GM19455 (cell line): ENCODE data around the gene HTT-AS.
A peak's percentile ranks its signal among the peaks of the same experiment; 100 is the strongest.

Source experiments
- ATAC-seq: cut with Tn5 transposase; IDR thresholded peaks from one replicate; pipeline ENCODE4 v1.9.1; 2021; ENCODE audit not compliant: unreplicated experiment

The HTT-AS gene

DNA sequence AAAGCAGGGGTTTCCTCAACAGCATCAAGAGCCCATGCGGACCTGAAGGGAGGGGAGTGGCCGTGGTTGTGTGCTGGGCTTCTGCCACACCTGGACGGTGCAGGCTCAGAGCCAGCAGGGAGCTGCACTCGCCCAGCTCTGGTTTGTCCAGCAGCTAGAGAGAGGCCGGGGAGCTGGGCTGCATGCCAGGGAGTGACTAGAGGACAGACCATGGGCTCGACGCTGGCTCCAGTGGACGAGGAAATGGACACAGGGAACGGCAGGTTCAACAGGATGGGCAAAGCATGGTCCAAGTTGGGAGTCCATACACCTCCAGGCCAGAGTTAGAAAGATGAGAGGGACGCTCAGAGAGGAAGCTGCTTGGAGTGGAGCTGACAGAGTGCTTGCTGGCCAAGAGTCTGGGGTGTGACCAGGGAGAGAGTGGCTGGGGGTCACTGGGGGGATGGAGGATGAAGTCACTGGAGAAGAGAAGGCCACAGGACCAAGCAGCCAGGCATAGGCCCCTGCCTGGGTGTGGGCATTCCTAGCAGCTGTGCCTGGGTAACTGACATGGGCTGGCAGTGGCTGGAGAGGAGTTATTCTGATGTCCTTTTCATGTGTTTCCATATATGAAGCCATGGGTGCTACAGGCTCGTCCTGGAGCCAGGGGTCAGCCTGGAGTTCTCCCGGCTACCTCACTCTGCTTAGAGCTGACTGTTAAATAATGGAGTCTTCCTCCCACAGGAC lies 42.8 kb downstream of the HTT-AS start:
- ATAC-seq: no peak

DNA sequence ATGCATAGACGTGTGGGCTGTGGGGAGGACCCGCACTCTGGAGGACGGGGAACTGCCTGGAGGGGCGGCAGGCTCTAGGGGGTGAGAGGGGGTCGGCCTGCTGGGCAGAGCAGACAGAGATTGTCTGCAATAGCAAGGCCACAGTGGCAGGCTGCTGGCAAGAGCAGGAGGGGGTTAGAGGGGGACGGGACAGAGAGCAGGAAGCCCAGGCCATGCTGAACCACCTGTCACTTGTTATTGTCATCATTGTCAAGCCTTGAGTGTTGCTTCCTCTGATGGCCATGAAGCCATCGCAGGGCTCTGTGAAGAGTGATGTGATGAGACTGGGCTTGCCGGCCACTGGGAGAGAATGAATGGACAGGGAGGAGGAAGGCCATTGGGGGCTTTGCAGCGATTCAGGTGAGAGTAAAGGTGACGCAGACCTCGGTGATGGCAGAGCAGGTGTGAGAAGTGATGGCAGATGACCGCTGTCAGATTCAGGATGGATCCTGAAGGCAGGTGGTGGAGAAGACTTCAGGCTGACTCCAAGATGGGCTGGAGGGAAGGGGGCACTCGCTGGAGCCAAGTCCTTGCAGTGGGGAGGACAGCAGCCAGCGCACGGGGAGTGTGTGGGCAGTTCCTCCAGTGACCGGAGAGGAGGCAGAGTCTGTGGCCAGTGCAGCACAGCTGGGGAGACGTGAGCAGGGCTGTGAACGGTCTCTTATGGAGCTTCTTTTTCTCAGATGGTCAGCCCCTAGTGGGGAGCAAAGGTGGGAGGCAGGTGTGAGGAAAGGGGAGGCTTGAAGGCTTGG lies 43.6 kb downstream of the HTT-AS start:
- ATAC-seq: no peak

DNA sequence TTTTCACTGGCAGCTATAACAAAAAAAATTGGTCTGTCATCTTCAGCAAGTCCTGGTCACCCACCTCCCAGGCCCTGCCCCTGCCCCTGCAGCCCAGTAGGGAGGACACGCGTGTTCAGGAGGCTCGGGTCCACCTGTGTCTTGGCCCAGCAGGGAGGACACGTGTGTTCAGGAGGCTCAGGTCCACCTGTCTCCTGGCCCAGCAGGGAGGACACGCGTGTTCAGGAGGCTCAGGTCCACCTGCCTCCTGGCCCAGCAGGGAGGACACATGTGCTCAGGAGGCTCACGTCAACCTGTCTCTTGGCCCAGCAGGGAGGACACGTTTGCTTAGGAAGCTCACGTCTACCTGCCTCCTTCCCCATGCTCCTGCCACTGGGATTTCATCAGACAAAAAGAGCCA lies 44.9 kb downstream of the HTT-AS start:
- no peak for ATAC-seq

DNA sequence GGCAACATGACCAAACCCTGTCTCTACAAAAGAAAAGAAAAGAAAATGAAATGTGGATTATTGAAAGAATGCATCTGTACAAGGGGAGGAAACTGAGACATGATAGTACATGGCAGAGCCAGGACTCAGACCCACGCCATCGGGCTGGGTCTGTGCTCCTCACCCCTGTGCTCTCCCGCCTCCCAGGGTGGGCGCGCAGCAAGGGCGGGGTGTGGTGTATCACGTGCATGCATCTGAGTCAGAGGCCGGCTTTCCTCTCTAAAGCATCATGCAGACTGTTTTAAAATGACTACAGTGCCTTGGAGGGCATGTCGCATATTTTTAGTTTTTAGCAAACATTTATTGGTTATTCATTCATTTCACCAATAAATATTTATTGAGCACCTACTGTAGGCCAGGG lies 47.8 kb downstream of the HTT-AS start:
- no peak for ATAC-seq

DNA sequence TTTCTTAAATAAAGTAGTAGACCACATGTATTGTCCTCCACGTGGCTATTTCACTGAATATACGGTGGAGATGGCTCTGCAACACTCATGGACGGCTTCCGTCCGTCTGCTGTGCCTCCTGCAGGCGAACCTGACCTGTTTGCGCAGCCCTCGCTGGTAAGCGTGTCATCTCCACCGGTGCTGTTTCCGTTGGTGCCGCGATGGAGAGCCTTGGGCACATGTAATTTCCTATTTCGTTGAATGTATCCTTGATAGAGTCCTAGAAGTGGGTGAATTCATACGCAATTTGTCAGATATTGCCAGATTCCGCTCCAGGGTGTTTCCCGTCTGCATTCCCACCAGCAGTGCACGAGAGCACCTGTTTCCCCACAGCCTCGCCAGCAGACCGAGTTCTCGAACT lies 48.5 kb downstream of the HTT-AS start:
- no peak for ATAC-seq

DNA sequence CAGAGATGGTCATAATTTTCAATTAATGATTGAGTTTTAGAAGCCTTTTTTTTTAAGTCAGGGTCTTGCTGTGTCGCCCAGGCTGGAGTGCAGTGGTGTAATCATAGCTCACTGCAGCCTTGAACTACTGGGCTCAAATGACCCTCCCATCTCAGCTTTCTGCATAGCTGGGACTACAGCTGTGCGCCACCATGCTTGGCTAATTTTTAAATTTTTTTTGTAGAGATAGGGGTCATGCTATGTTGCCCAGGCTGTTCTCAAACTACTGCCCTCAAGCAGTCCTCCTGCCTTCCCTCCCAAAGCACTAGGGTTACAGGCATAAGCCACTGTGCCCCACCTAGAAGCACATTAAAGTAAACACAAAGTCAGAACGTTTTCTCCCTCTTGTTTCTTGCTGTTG lies 51.7 kb downstream of the HTT-AS start:
- no peak for ATAC-seq

DNA sequence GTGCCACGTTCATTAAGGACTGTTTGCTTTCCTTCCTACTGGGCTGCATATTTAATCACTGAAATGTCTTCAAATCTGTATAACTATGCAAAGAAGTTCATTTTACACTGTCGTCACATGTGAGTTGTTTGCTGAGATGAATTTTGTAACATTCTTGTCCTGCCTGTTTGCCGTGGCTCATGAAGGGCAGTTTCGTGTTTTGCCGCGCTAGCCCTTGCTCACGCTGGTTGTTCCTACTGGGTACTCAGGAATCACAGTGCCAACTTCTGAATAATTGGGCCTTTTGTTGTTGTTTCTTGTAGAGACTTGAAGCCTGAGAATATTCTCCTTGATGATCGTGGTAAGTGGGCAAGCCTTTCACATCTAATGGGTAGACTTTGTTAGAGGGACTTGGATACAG lies 52.2 kb downstream of the HTT-AS start:
- no peak for ATAC-seq

DNA sequence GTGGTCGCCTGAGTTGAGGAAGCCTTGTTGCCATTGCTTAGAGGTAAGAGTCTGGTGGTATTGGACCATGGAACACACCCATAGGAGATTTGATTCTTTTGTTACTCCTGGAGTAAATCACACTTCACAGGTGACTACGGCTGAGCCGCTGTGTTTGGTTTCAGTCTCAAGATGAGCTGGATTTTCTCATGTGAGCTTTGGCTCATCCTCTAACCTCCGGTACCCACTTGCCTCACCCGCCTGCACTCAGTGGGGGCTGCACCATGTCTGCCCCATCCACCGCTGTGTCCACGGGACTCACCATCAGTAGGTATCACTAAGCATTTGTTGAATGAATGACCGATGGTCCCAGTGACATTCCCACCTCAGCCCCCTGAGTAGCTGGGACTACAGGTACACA lies 52.7 kb downstream of the HTT-AS start:
- ATAC-seq: no peak

DNA sequence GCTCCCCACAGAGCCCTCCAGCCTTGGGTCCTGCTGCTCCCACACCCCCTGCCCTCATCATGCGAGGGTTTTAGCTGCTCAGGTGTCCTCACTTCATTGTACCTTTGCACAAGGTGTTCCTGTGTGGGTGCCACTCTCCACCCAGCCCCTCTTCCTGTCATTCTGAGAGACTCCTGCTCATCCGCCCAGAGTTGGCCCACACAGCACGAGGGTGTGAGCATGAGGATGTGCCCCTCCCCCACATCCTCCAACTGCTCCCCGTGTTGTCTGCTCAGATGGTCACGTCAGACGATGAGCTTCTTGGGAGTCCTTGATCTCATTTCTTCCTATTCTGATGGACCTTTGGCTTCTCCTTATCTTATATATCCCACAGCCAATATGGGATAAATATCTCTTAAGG lies 53.2 kb downstream of the HTT-AS start:
- ATAC-seq: no peak

DNA sequence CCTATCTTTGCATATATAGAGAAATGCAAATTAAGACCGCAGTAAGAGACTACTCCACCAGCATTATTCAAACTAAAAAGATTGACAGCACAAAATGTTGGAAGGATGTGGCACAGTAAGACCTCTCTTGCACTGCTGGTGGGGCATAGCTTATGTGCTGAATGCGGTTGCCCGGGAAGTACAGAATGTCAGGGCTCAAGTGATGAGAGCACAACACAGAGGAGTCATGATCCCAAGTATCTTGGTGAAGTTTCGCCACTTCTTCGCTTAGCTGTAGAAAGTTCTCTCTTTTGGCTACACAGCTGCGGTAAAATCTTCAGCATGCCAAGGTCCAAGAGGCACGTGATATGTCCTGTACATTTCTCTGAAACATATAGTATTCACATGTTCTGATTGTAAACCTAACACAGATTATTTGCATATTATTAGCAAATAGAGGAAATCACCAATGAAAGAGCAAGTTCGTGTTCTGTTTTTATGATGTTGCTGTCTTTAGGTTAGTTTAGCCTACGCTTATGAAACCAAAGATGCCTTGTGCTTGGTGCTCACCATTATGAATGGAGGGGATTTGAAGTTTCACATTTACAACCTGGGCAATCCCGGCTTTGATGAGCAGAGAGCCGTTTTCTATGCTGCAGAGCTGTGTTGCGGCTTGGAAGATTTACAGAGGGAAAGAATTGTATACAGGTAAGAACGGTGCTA lies 55.0 kb downstream of the HTT-AS start:
- ATAC-seq: no peak

DNA sequence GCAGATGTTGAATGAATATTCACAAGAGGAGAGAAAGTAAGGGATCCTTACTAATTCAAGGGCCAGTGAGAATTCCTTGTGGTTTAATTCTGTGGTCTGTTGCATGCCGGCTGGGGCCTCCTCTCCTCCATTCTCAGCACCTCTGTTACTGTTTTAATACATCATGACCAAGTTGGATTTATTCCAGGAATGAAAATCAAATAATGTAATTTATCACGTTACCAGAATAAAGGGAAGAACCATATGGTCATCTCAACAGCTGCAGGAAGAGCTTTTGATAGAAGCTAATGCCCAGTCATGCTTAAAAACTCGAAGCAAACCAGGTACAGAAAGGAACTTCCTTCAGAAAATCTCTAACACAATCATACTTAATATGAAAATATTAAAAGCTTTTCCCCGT lies 56.8 kb downstream of the HTT-AS start:
- no peak for ATAC-seq

DNA sequence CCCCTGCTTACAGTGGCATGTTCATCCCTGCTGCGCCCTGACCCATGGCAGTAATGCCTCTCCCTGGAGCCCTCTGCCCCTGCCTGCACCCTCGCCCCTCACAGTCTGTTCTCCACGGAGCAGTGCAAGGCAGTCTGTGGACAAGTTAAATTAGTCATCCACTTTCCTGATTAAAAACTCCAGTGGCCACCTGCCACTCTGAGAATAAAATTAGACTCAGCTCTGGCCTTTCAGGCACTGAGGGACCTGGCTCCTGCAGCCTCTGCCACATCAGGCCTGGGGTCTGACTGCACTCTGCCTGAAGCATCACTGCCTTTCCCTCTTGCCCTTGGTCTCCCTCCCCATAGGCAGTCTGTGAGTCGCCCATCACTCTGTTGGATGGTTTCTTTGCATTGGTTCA lies 57.4 kb downstream of the HTT-AS start:
- no peak for ATAC-seq

DNA sequence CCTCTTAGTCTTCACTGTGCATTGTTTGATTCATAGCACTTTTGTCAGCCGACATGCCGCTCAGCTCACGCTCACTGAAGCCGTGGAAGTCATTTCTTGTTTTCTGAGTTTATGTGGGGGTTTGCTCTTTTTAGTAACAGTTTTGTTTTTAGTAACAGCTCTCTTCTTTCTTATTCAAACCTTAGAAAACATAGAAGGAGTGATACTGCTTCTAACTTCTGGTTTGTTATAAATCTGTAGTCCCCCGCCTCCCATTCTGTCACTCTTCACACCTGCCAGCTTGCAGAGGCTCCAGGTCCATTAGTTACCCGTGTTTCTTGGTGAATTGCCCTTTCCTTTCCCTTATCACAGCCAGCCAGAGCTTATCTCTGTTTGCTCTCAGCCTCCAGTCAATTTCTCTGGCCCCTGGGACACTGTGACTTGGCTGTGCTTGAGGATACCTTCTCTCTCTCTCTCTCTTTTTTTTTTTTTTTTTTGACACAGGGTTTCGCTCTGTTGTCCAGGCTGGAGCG lies 60.4 kb downstream of the HTT-AS start:
- ATAC-seq: peak; percentile 71
